ENCODE data around the gene SMAD4.

DNA sequence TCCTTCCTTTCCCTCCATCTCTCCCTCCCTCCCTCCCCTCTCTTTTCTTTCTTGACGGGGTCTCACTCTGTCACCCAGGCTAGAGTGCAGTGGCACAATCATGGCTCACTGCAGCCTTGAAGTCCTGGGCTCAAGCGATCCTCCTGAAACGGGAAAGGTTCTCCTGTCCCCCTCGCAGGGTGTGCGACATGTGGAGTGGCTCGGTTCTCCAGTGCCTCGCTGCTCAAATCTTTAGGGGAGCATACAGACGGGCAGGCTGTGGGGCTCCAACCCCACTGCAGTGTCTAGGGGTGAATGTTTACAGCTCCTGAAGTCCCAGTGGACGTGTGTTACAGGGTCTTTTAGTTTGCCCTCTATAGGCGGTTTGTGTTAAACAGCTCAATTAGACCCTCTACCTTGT lies 93.5 kb downstream of the SMAD4 start:
- TF ChIP-seq, protein P1, sequence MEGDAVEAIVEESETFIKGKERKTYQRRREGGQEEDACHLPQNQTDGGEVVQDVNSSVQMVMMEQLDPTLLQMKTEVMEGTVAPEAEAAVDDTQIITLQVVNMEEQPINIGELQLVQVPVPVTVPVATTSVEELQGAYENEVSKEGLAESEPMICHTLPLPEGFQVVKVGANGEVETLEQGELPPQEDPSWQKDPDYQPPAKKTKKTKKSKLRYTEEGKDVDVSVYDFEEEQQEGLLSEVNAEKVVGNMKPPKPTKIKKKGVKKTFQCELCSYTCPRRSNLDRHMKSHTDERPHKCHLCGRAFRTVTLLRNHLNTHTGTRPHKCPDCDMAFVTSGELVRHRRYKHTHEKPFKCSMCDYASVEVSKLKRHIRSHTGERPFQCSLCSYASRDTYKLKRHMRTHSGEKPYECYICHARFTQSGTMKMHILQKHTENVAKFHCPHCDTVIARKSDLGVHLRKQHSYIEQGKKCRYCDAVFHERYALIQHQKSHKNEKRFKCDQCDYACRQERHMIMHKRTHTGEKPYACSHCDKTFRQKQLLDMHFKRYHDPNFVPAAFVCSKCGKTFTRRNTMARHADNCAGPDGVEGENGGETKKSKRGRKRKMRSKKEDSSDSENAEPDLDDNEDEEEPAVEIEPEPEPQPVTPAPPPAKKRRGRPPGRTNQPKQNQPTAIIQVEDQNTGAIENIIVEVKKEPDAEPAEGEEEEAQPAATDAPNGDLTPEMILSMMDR (IDR thresholded peaks at IDR 0.05): no peak
- TF ChIP-seq ESRRA (IDR thresholded peaks at IDR 0.05; ENCODE audit: borderline replicate concordance, low read length) (no peak), RAD21 (conservative IDR thresholded peaks at IDR 0.05 in 1 of 2, IDR thresholded peaks at IDR 0.05 in 1 of 2) (no peak), FOSL2 (IDR thresholded peaks at IDR 0.05) (no peak), FOSL2 (CRISPR knock-in tag; IDR thresholded peaks at IDR 0.05) (no peak), POLR2A (IDR thresholded peaks at IDR 0.05; ENCODE audit: low read length) (no peak), JUNB (IDR thresholded peaks at IDR 0.05) (no peak), EP300 (IDR thresholded peaks at IDR 0.05) (no peak), SREBF2 (IDR thresholded peaks at IDR 0.05) (no peak), KDM1A (IDR thresholded peaks at IDR 0.05; ENCODE audit: low read depth) (no peak)
- TF ChIP-seq, protein P2, sequence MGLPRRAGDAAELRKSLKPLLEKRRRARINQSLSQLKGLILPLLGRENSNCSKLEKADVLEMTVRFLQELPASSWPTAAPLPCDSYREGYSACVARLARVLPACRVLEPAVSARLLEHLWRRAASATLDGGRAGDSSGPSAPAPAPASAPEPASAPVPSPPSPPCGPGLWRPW (IDR thresholded peaks at IDR 0.05): no peak
- TF ChIP-seq, protein P3, sequence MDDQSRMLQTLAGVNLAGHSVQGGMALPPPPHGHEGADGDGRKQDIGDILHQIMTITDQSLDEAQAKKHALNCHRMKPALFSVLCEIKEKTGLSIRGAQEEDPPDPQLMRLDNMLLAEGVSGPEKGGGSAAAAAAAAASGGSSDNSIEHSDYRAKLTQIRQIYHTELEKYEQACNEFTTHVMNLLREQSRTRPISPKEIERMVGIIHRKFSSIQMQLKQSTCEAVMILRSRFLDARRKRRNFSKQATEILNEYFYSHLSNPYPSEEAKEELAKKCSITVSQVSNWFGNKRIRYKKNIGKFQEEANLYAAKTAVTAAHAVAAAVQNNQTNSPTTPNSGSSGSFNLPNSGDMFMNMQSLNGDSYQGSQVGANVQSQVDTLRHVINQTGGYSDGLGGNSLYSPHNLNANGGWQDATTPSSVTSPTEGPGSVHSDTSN (IDR thresholded peaks at IDR 0.05): no peak
- TF ChIP-seq, protein P4, sequence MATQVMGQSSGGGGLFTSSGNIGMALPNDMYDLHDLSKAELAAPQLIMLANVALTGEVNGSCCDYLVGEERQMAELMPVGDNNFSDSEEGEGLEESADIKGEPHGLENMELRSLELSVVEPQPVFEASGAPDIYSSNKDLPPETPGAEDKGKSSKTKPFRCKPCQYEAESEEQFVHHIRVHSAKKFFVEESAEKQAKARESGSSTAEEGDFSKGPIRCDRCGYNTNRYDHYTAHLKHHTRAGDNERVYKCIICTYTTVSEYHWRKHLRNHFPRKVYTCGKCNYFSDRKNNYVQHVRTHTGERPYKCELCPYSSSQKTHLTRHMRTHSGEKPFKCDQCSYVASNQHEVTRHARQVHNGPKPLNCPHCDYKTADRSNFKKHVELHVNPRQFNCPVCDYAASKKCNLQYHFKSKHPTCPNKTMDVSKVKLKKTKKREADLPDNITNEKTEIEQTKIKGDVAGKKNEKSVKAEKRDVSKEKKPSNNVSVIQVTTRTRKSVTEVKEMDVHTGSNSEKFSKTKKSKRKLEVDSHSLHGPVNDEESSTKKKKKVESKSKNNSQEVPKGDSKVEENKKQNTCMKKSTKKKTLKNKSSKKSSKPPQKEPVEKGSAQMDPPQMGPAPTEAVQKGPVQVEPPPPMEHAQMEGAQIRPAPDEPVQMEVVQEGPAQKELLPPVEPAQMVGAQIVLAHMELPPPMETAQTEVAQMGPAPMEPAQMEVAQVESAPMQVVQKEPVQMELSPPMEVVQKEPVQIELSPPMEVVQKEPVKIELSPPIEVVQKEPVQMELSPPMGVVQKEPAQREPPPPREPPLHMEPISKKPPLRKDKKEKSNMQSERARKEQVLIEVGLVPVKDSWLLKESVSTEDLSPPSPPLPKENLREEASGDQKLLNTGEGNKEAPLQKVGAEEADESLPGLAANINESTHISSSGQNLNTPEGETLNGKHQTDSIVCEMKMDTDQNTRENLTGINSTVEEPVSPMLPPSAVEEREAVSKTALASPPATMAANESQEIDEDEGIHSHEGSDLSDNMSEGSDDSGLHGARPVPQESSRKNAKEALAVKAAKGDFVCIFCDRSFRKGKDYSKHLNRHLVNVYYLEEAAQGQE (IDR thresholded peaks at IDR 0.05): no peak
